ENCODE results near the gene PHF1. TPM values are rescaled to one million over a fixed set of nuclear protein-coding genes. Genes with fewer than 3 reads are reported as not detected.
"Not testable (repeated sequence)": the region's sequence is repeated elsewhere in the genome, so short reads cannot be mapped to it uniquely, and the experiment has no call there.

Gene PHF1
- total and polyA plus RNA-seq, 2 experiments from 2014 or later, result 34.5 to 116 TPM

DNA sequence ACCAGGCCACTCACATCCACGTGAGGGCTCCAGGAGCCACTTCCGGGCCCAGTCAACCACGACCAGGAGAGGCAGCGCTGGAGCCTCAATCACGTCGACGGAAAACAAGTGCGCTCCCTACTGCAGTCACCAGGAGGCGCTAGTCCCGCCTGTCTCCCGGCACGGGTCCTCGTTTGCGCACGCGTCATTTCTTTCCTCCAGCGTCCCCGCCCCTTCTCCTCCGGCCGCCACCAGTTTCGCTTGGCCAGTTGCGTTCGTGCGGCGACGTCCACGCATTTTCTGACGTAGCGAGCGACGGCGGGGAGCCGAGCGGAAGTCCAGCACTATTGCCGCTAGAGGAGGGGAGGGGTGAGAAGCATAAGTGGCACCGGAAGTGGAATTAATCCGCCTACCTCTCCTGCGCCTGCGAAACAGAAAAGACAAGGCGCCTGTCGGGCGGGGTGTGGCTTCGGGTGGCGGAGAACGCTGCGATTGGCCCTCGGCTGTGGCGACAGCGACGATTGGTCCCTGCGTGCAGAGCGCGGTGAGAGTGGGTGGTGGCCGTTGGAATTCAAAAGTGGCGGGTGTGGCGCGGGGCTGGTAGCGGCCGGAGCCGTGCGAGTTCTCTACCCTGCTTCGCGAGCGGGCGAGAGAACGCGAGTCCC lies 19.4 kb upstream of the PHF1 start, which contains the start of gene KIFC1:
KIFC1 (plus strand) TSS at position 546 of the 644 bp plus-strand sequence. CDS start 163 bp downstream, outside the sequence.
- H3K36me3 ChIP-seq, result no peaks in the 10 kb centered on the region
- TF ChIP-seq, protein P1, sequence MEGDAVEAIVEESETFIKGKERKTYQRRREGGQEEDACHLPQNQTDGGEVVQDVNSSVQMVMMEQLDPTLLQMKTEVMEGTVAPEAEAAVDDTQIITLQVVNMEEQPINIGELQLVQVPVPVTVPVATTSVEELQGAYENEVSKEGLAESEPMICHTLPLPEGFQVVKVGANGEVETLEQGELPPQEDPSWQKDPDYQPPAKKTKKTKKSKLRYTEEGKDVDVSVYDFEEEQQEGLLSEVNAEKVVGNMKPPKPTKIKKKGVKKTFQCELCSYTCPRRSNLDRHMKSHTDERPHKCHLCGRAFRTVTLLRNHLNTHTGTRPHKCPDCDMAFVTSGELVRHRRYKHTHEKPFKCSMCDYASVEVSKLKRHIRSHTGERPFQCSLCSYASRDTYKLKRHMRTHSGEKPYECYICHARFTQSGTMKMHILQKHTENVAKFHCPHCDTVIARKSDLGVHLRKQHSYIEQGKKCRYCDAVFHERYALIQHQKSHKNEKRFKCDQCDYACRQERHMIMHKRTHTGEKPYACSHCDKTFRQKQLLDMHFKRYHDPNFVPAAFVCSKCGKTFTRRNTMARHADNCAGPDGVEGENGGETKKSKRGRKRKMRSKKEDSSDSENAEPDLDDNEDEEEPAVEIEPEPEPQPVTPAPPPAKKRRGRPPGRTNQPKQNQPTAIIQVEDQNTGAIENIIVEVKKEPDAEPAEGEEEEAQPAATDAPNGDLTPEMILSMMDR (IDR thresholded peaks at IDR 0.05; ENCODE audit: low read depth, low read length), result peak; percentile 97
- H3K4me3 ChIP-seq, result peak within 1 kb of the TSS; percentile 75
- H3K4me1 ChIP-seq (ENCODE audit: low read depth), result no peaks in the 10 kb centered on the region
- H3K27ac ChIP-seq, result peak within 1 kb of the TSS; percentile 92
- no peaks in the 10 kb centered on the region for H3K27me3 ChIP-seq
- H3K9me3 ChIP-seq (ENCODE audit: low read depth), result no peaks in the 10 kb centered on the region
- DNase-seq (ENCODE audit: low read depth in 1 of 2, low spot score in 1 of 2), result peak; percentile 100

DNA sequence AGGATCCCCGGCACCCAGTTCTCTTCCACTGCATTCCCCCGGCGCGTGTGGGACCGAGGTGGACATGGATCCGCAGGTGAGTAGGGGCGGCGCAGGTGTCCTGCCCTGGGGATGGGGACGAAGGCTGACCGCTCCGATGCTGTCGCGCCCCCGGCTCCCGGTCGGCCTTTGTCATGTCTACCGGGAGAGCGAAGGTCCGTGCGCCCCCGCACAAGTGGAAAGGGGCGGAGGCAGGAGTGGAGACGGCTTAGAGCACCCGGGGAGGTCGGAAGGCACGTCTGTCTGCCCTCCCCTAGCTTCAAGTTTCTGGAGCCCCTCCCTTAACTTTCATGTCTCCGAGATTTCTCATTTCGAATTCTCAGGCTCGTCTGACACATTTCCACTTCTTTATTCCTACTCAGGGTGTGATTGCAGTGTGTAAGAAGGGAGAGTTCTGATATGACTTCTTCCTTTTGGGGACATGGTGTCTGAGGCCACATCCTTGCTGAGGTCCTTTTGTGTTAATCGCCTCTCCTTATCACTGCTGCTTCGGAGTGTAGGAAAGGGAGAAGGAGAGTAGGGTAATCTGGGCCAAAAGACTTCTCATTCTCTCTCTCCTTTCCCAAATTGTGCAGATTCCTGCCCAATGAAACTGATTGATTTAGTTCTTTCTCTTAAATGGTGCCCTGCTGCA lies 18.8 kb upstream of the PHF1 start:
- DNase-seq (ENCODE audit: low read depth in 1 of 2, low spot score in 1 of 2), result peak in 1 of 2 donors; percentile 19
- Histone ChIP-seq H3K27me3 (no peaks in the 10 kb centered on the region), H3K4me3 (peak overlapping the region; percentile 75), H3K27ac (peak overlapping the region; percentile 92), H3K9me3 (ENCODE audit: low read depth) (no peaks in the 10 kb centered on the region), H3K36me3 (no peaks in the 10 kb centered on the region), H3K4me1 (ENCODE audit: low read depth) (no peaks in the 10 kb centered on the region)
- TF ChIP-seq, protein P1 (IDR thresholded peaks at IDR 0.05; ENCODE audit: low read depth, low read length), result no peak

DNA sequence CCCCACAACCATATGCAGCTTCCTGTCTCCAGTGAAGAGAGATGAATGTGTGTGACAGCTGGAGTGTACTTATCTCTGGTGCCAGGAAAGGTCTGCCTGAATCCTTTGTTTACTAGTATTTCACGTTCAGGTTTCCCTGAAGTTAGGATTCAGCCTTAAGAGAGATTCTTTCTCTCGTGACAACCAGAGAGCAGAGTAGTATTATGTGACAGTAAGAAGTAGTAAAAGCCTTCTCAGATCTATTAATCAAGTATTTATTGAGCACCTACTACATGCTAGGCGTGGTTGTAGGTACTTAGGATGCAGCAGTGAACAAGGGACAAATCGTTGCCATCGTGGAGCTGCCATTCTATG lies 18.2 kb upstream of the PHF1 start:
- Histone ChIP-seq H3K27ac (peak overlapping the region; percentile 92), H3K4me1 (ENCODE audit: low read depth) (no peaks in the 10 kb centered on the region), H3K27me3 (no peaks in the 10 kb centered on the region), H3K36me3 (no peaks in the 10 kb centered on the region), H3K9me3 (ENCODE audit: low read depth) (no peaks in the 10 kb centered on the region), H3K4me3 (peak overlapping the region; percentile 75)
- DNase-seq (ENCODE audit: low read depth in 1 of 2, low spot score in 1 of 2), result no peak
- TF ChIP-seq, protein P1 (IDR thresholded peaks at IDR 0.05; ENCODE audit: low read depth, low read length), result no peak

DNA sequence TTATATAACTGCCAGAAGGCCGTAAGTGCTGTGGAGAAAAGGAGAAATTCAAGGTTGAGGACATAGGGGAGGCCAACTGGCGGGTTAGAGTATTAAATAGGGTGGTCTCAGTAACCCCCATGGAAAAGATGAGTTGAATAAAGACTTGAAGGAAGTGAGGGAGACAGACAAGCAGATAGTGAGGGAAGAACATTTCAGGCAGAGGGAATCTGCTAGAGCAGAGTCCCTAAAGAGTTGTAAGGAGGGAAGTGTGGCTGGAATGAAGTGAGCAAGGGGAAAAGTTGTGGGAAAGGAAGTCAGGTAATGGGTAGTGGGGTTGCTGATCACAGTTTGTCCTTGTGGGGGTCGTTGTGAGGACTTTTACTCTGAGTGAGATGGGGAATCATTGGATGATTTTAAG lies 17.8 kb upstream of the PHF1 start:
- Histone ChIP-seq H3K27ac (peak overlapping the region; percentile 92), H3K4me3 (peak overlapping the region; percentile 75), H3K4me1 (ENCODE audit: low read depth) (no peaks in the 10 kb centered on the region), H3K27me3 (no peaks in the 10 kb centered on the region), H3K9me3 (ENCODE audit: low read depth) (no peaks in the 10 kb centered on the region), H3K36me3 (no peaks in the 10 kb centered on the region)
- DNase-seq (ENCODE audit: low read depth in 1 of 2, low spot score in 1 of 2), result no peak
- TF ChIP-seq, protein P1 (IDR thresholded peaks at IDR 0.05; ENCODE audit: low read depth, low read length), result no peak

DNA sequence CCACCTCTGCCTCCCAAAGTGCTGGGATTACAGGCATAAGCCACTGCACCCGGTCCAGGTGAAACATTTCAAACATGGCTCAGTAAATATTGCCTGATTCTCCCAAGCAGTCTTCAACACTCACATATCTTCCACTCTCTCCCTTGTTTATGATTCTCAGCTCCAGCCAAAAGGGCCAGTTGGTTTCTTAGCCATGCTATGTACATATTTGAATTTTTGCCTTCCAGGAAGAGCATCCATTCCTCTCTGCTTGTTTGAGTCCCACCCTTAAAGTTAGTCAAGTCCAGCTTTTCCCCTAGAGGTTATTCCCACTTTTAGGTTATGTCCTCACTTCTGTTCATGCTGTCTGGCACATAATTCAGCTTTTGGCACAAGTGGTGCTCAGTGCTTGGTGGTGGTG lies 13.3 kb upstream of the PHF1 start:
- Histone ChIP-seq H3K27ac (no peak overlapping the region), H3K4me3 (no peak overlapping the region), H3K36me3 (no peaks in the 10 kb centered on the region), H3K9me3 (ENCODE audit: low read depth) (no peaks in the 10 kb centered on the region), H3K27me3 (no peaks in the 10 kb centered on the region), H3K4me1 (ENCODE audit: low read depth) (no peaks in the 10 kb centered on the region)
- TF ChIP-seq, protein P1 (IDR thresholded peaks at IDR 0.05; ENCODE audit: low read depth, low read length), result no peak
- DNase-seq (ENCODE audit: low read depth in 1 of 2, low spot score in 1 of 2), result no peak

DNA sequence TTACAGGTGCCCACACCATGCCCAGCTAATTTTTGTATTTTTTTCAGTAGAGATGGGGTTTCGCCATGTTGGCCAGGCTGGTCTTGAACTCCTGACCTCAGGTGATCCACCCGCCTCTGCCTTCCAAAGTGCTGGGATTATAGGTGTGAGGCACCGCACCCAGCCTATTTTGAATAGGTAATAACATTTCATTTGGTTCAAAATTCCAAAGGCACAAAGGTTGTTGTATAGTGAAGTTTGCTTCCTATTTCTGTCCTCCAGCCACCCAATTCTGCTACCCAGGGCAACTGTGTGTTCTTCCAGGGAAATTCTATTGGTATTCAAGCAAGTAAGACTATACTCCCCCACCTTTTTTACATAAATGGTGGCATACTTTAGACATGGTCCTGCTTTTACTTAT lies 12.2 kb upstream of the PHF1 start:
- H3K27ac ChIP-seq; H3K27me3 ChIP-seq; H3K4me3 ChIP-seq; H3K4me1 ChIP-seq (ENCODE audit: low read depth); DNase-seq (ENCODE audit: low read depth in 1 of 2, low spot score in 1 of 2); H3K9me3 ChIP-seq (ENCODE audit: low read depth); H3K36me3 ChIP-seq: not testable (repeated sequence)

DNA sequence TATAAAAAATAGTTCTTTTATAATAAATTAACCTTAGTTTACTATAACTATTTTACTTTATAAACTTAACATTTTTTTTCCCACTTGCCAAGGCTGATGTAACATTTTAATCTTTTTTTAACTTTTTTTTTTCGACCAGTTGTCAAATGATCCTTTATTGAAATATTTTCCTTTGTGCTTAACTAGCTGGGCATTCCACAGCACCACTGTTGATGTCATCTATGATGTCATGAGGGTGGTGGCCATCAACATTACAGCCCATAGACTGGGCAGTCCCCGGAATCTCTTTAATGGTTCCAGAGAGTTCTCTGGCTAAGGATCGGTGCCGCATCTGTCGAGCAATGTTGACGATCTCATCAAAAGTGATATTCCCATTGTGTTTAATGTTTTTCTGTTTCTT lies 10.9 kb upstream of the PHF1 start:
- DNase-seq (ENCODE audit: low read depth in 1 of 2, low spot score in 1 of 2); H3K9me3 ChIP-seq (ENCODE audit: low read depth); H3K4me3 ChIP-seq; H3K27me3 ChIP-seq; H3K27ac ChIP-seq; H3K4me1 ChIP-seq (ENCODE audit: low read depth); H3K36me3 ChIP-seq: not testable (repeated sequence)
